Osteoblast (primary cell): ENCODE measurements around the gene BRSK2. TPM values are rescaled to one million over a fixed set of nuclear protein-coding genes. Genes with fewer than 3 reads are reported as not detected.

Source experiments
- DNase-seq: peaks from one replicate; pipeline ENCODE4 v3.0.0; 2011; ENCODE audit warnings: low spot score, mixed read lengths; ENCODE audit not compliant: insufficient read length; ENCODE audit errors: missing footprints
- H2AFZ ChIP-seq: 2 replicates; pipeline ENCODE4 v1.6.0; 2011; ENCODE audit warnings: mild to moderate bottlenecking, low read length
- H3K27ac ChIP-seq: 2 replicates; pipeline ENCODE4 v1.5.1; 2011; ENCODE audit warnings: mild to moderate bottlenecking, low read depth, low read length, moderate library complexity
- H3K27me3 ChIP-seq: 2 replicates; pipeline ENCODE4 v1.6.0; 2012; ENCODE audit warnings: mild to moderate bottlenecking, control low read depth, inconsistent platforms, low read length, moderate library complexity; ENCODE audit not compliant: insufficient read depth
- H3K36me3 ChIP-seq: 2 replicates; pipeline ENCODE4 v1.5.1; 2011; ENCODE audit warnings: mild to moderate bottlenecking, low read length, control low read depth, moderate library complexity; ENCODE audit not compliant: insufficient read depth
- H3K4me1 ChIP-seq: 2 replicates; pipeline ENCODE4 v1.5.1; 2011; ENCODE audit warnings: mild to moderate bottlenecking, low read length, control low read depth, moderate library complexity; ENCODE audit not compliant: insufficient read depth
- H3K4me2 ChIP-seq: 2 replicates; pipeline ENCODE4 v1.6.0; 2011; ENCODE audit warnings: mild to moderate bottlenecking, low read length; ENCODE audit not compliant: insufficient read depth
- H3K4me3 ChIP-seq: fragments of 200-600 bp; sonication (generic); 3 replicates; pipeline ENCODE4 v1.5.1; 2012; ENCODE audit warnings: mild to moderate bottlenecking, low read length, inconsistent platforms; ENCODE audit not compliant: insufficient read depth
- H3K79me2 ChIP-seq: 2 replicates; pipeline ENCODE4 v1.6.0; 2012; ENCODE audit warnings: mild to moderate bottlenecking, low read length, control low read depth, inconsistent platforms; ENCODE audit not compliant: insufficient read depth
- H3K9me3 ChIP-seq: 2 replicates; pipeline ENCODE4 v1.5.1; 2011; ENCODE audit warnings: low read depth, low read length, control low read depth
- H4K20me1 ChIP-seq: 2 replicates; pipeline ENCODE4 v1.6.0; 2012; ENCODE audit warnings: mild to moderate bottlenecking, low read length, control low read depth; ENCODE audit not compliant: insufficient read depth
- total RNA-seq: library from RNA; depleted of rRNA; stranded (reverse); fragments of >200 nt; gene quantifications from 2 replicates; pipeline ENCODE4 v1.2.3, GENCODE V29; 2012
- TF ChIP-seq, protein P1 (sequence below): IDR thresholded peaks from 2 replicates; pipeline ENCODE4 v1.5.1; 2011; ENCODE audit warnings: mild to moderate bottlenecking, low read depth, low read length, moderate library complexity; ENCODE audit errors: extremely low read depth

BRSK2 gene
- total RNA-seq, 1 donor, result 0.36 TPM

GRCh38 chr11:1460986-1461825 is 71.5 kb downstream of the BRSK2 start:
- Histone ChIP-seq H3K4me3 (no peak overlapping the region), H3K36me3 (no peaks in the 10 kb centered on the region), H3K9me3 (no peaks in the 10 kb centered on the region), H3K4me1 (no peaks in the 10 kb centered on the region), H2AFZ (no peak overlapping the region), H4K20me1 (no peaks in the 10 kb centered on the region), H3K4me2 (no peak overlapping the region), H3K27ac (no peak overlapping the region), H3K27me3 (peaks cover 6% of the 10 kb centered on the region), H3K79me2 (no peaks in the 10 kb centered on the region)
- TF ChIP-seq, protein P1, sequence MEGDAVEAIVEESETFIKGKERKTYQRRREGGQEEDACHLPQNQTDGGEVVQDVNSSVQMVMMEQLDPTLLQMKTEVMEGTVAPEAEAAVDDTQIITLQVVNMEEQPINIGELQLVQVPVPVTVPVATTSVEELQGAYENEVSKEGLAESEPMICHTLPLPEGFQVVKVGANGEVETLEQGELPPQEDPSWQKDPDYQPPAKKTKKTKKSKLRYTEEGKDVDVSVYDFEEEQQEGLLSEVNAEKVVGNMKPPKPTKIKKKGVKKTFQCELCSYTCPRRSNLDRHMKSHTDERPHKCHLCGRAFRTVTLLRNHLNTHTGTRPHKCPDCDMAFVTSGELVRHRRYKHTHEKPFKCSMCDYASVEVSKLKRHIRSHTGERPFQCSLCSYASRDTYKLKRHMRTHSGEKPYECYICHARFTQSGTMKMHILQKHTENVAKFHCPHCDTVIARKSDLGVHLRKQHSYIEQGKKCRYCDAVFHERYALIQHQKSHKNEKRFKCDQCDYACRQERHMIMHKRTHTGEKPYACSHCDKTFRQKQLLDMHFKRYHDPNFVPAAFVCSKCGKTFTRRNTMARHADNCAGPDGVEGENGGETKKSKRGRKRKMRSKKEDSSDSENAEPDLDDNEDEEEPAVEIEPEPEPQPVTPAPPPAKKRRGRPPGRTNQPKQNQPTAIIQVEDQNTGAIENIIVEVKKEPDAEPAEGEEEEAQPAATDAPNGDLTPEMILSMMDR, result no peak
- no peak for DNase-seq

DNA sequence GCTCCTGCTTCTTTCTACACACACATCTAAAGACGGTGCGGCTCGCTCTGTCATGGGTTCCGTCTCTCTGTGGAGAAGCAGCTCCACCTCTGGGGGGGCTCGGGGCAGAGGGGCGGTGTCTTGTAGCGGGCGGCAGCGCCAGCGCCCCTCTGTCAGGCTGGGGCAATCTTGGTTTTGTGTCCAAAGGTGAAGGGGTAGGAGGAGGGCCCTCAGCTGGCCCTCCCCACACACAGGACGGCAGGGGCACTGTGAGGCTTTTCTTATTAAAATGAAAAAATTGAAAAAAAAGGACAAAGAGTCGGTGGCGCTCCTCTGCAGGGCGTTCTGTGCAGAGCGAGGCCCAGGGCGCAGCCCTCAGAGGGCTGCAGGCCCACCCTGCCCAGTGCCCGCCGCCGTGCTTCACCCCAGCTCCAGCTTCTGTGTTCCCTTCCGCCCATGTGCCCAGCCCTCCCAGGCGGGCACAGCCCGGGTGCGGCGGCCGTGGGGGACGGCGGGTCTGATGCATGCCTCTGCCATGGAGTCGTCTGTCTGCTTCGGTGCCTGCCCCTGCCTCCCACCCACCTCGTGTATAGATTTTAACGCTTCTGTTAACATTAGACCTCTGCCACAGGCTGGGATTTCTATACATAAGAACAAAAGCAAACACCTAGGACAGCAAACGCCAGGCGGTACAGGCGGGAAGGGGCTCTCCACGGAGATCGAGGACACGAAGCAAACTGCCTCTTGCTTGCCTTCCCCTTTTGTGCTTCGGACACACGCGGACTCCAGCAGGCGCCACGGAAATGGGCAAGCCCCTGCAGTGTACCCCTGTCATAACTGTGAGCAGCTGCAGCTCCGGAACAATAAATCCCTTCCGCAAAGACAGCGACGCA is 72.3 kb downstream of the BRSK2 start:
- no peaks in the 10 kb centered on the region for H3K36me3 ChIP-seq
- H3K9me3 ChIP-seq, result no peaks in the 10 kb centered on the region
- H3K27me3 ChIP-seq, result peaks cover 6% of the 10 kb centered on the region
- no peak overlapping the region for H3K4me3 ChIP-seq
- H2AFZ ChIP-seq, result no peak overlapping the region
- no peak for DNase-seq
- no peak overlapping the region for H3K27ac ChIP-seq
- H3K4me1 ChIP-seq, result no peaks in the 10 kb centered on the region
- TF ChIP-seq, protein P1, result no peak
- no peaks in the 10 kb centered on the region for H4K20me1 ChIP-seq
- no peak overlapping the region for H3K4me2 ChIP-seq
- no peaks in the 10 kb centered on the region for H3K79me2 ChIP-seq

GRCh38 chr11:1462698-1462975 is 72.9 kb downstream of the BRSK2 start:
- Histone ChIP-seq H3K4me2 (no peak overlapping the region), H2AFZ (no peak overlapping the region)

More at GRCh38 chr11:1462698-1462975, 72.9 kb downstream of the BRSK2 start:
- TF ChIP-seq, protein P1, result no peak
- no peaks in the 10 kb centered on the region for H4K20me1 ChIP-seq
- H3K27me3 ChIP-seq, result peaks cover 6% of the 10 kb centered on the region
- no peaks in the 10 kb centered on the region for H3K79me2 ChIP-seq
- DNase-seq, result no peak
- H3K9me3 ChIP-seq, result no peaks in the 10 kb centered on the region
- no peaks in the 10 kb centered on the region for H3K36me3 ChIP-seq
- H3K4me3 ChIP-seq, result no peak overlapping the region
- H3K4me1 ChIP-seq, result no peaks in the 10 kb centered on the region
- no peak overlapping the region for H3K27ac ChIP-seq
